ENCODE measurements around the gene DDX10.

DNA sequence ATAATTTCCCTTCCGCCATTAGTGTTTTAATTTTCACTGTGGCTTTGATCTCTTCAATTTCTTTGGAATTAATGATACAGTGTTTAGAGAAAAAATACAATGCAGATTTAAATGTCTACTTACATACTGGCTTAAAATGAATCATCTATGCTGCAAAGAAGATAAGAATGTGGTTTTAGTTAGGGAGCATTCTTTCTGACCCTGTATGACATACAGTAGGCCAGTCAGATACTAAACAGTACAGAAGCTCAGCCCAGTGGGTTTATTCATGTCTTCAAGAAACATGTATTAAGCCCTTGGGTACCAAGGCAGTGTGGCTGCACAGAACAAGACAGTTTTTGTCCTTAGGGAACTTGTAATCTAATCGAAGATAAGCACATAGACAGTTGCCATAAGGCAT, 268.8 kb downstream of the DDX10 start:
- TF ChIP-seq, protein P1, sequence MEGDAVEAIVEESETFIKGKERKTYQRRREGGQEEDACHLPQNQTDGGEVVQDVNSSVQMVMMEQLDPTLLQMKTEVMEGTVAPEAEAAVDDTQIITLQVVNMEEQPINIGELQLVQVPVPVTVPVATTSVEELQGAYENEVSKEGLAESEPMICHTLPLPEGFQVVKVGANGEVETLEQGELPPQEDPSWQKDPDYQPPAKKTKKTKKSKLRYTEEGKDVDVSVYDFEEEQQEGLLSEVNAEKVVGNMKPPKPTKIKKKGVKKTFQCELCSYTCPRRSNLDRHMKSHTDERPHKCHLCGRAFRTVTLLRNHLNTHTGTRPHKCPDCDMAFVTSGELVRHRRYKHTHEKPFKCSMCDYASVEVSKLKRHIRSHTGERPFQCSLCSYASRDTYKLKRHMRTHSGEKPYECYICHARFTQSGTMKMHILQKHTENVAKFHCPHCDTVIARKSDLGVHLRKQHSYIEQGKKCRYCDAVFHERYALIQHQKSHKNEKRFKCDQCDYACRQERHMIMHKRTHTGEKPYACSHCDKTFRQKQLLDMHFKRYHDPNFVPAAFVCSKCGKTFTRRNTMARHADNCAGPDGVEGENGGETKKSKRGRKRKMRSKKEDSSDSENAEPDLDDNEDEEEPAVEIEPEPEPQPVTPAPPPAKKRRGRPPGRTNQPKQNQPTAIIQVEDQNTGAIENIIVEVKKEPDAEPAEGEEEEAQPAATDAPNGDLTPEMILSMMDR (IDR thresholded peaks at IDR 0.05) = no peak
- TF ChIP-seq, protein P2, sequence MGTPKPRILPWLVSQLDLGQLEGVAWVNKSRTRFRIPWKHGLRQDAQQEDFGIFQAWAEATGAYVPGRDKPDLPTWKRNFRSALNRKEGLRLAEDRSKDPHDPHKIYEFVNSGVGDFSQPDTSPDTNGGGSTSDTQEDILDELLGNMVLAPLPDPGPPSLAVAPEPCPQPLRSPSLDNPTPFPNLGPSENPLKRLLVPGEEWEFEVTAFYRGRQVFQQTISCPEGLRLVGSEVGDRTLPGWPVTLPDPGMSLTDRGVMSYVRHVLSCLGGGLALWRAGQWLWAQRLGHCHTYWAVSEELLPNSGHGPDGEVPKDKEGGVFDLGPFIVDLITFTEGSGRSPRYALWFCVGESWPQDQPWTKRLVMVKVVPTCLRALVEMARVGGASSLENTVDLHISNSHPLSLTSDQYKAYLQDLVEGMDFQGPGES (IDR thresholded peaks at IDR 0.05; ENCODE audit: low read depth, low read length) = no peak
- TF ChIP-seq MXI1 (IDR thresholded peaks at IDR 0.05; ENCODE audit: low read depth, low read length) (no peak), SIN3A (IDR thresholded peaks at IDR 0.05; ENCODE audit: borderline replicate concordance, low read depth, low read length) (no peak), RCOR1 (IDR thresholded peaks at IDR 0.05; ENCODE audit: low read length) (no peak), EZH2phosphoT487 (IDR thresholded peaks at IDR 0.05; ENCODE audit: borderline replicate concordance, low read depth) (no peak)
- TF ChIP-seq, protein P3, sequence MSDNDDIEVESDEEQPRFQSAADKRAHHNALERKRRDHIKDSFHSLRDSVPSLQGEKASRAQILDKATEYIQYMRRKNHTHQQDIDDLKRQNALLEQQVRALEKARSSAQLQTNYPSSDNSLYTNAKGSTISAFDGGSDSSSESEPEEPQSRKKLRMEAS (IDR thresholded peaks at IDR 0.05; ENCODE audit: low read depth) = no peak
- TF ChIP-seq, protein P4, sequence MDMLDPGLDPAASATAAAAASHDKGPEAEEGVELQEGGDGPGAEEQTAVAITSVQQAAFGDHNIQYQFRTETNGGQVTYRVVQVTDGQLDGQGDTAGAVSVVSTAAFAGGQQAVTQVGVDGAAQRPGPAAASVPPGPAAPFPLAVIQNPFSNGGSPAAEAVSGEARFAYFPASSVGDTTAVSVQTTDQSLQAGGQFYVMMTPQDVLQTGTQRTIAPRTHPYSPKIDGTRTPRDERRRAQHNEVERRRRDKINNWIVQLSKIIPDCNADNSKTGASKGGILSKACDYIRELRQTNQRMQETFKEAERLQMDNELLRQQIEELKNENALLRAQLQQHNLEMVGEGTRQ (IDR thresholded peaks at IDR 0.05; ENCODE audit: borderline replicate concordance, low read depth, low read length) = no peak

All from SK-N-SH (cell line).